ENCODE results near the gene NAB2.
"Not testable (repeated sequence)": the region's sequence is repeated elsewhere in the genome, so short reads cannot be mapped to it uniquely, and the experiment has no call there.

The NAB2 gene

DNA sequence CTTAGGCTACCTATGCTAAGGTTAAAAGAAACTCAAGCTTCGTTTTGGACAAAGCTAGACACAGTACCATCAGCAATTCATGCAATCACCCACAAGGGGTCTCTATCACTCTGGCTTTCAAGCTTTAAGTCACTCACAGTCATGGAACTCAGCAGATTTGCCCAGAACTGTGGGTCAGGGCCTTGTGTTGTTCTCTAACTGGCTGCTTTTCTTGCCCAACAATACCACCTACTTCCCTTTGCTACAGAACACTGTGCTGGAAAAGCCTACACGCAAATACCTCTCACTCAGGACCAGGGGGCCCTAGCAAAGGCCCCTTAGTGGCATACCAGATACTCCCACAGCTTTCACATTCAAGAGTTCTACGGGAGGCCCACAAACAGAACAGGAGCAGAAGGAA lies 19.4 kb upstream of the NAB2 start:
- DNase-seq (ENCODE audit: low read depth in 2 of 2): no peak

DNA sequence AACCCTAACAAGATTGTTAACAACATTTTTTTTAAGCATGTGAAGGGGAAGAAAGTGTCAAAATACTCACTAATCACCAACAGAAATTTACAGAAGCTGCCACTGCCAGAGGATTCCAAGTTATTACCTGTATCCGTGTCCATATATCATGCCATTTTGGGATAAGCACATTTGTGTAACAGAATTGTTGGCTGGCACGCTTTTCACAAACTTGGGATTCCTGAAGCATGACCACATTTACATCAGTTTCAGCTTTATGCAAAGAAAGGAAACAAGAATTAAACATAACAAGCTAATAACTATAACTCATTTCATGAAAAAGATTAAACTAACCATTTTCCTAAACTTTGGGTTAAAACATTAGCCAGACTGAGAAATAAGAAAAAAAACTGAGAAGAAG lies 16.3 kb upstream of the NAB2 start:
- no peak for DNase-seq (ENCODE audit: low read depth in 2 of 2)

DNA sequence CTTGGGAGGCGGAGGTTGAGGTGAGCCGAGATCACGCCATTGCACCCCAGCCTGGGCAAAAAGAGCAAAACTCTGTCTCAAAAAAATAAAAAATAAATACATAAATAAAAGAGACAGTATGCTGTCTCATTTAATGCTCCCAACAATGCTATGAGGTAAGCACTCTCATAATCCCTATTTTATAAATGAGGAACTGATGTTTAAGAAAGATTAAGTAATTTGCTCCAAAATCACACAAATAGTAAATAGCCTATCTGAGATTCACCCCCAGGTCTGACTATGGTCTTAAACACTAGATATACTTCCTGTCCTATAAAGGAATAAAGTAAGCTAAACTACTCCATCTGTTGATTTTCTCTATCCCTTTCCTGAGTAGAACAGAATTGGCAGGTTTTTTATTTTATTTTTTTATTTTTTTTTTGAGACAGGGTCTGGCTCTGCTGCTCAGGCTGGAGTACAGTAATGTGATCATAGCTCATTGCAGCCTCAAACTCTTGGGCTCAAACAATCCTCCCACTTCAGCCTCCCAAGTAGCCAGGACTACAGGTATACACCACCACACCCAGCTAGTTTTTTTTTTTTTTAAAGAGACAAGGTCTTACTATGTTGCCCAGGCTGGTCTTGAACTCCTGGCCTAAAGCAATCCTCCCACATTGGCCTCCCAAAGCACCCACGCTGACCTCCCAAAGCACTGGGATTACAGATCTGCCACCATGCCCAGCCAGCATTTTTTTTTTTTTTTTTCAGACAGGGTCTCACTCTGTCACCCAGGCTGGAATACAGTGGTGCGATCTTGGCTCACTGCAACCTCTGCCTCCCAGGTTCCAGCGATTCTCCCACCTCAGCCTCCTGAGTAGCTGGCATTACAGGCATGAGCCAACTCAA lies 15.1 kb upstream of the NAB2 start:
- not testable (repeated sequence) for DNase-seq (ENCODE audit: low read depth in 2 of 2)

DNA sequence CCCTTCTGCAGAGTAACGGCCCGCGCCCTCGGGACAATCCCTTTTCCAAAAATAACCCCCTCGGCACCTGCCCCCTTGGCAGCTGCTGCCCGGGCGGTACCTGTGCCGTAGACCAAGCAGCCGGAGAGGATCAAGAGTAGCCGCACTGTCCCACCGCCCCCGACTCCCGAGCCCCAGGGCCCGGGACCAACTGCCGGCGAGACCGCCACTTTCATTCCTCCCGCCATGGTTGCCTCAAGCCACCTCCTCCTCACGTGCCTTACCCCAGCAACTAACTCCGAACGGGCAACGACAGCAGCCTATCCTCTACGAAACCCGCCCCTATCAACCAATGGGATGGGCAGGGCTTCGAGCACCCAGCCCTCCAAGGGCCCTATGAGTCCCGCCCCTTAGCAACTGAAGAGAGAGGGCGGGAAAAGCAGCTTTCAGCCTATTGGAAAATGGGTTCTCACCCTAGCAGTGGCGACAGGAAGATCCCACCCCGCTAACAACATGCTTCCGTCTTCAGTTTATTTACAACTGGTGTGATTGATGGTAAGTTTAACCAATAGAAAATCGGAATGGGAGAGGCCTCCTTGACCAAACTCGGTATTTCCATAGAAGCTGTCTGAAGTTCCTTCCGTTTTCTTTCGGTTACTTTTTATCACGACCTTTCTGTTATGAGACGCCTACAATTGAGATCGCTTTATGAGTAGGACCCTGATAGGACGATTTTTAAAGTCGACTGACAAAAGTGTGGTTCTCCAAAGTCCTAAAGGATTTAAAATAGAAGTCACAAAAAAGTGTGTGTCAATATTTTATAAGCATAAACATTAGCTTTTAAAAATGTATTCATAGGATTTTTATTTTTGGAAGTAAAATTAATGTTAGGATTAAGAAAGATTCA lies 10.2 kb upstream of the NAB2 start, which contains the start of gene NEMP1:
NEMP1 (minus strand) TSS at position 273 of the 886 bp plus-strand sequence; CDS start at position 227, 46 bp downstream.
- peak; percentile 84 to 90 for DNase-seq (ENCODE audit: low read depth in 2 of 2)

DNA sequence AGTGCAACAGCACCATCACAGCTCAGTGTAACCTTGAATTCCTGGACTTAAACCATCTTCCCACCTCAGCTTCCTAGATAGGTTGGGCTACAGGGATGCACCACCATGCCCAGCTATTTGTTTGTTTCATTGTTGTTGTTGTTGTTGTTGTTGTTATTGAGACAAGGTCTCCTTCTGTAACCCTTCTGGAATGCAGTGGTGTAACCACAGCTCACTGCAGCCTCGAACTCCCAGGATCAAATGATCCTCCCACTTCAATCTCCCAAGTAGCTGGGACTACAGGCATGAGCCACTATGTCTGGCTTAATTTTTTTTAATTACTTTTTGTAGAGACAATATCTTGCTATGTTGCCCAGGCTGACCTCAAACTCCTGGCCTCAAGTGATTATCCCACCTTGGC lies 9.1 kb upstream of the NAB2 start:
- no peak for DNase-seq (ENCODE audit: low read depth in 2 of 2)

DNA sequence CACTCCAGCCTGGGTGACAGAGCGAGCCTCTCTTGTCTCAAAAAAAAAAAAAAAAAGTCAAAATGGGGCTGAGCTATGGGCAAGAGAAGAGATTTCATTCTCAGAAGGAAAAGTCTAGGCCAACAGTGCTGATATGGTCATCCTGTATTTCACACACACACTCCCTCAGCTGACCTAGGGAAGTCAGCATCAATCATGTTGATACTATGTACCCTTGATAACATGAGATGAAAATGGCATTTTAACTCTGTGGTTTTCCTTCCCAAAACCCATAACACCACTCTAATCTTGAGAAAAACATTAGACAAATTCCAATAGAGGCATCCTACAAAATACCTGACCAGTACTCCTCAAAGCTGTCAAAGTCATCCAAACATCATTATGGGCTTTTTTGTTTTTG lies 8.1 kb upstream of the NAB2 start:
- DNase-seq (ENCODE audit: low read depth in 2 of 2): no peak

DNA sequence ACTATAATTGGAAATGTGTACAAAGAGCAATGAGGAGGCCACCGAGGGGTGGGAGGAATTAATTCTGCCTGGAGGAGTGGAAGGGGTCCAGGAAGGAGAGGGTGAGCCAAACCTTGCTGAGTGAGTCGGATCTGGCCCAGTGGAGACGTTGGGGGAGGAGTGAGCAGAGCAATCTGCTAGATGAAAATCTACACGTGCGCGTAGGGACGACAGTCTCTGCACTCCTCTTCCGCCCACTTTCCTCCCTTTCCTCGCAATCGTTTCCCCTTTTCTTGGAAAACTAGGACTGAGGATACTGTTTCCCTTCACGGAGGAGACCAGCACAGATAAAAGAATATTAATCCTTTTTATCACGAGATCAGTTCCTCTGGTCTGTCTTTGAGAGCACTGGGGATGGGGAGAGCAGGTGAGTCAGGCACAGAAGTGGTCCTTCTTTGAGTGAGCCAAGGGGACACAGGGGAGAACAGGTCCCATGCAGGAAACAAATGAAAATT lies 2.9 kb upstream of the NAB2 start:
- no peak for DNase-seq (ENCODE audit: low read depth in 2 of 2)

DNA sequence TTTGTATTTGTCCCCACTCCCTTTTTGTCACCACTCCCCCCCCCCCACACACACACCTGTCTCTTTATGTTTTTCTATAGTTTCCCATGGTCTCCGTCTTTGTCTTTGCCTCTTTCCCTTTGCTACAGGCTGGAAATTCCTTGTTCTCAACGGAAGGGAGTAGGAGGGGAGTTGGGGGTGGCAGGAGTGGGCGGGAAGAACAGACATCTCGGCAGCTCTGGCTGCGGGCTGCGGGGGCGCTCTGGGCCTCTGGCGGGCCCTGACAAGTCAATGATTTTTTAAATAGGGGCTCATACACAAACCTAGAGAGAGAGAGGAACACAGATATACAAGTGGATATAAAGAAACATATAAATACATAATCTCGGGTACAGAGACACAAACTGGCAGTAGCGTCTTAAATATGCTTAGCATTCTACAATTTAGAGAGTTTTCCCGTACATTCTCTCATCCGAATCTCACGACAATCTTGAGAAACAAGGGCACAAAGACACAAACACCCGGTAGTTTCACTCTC lies 2.4 kb upstream of the NAB2 start:
- DNase-seq (ENCODE audit: low read depth in 2 of 2): peak; percentile 42 to 53

DNA sequence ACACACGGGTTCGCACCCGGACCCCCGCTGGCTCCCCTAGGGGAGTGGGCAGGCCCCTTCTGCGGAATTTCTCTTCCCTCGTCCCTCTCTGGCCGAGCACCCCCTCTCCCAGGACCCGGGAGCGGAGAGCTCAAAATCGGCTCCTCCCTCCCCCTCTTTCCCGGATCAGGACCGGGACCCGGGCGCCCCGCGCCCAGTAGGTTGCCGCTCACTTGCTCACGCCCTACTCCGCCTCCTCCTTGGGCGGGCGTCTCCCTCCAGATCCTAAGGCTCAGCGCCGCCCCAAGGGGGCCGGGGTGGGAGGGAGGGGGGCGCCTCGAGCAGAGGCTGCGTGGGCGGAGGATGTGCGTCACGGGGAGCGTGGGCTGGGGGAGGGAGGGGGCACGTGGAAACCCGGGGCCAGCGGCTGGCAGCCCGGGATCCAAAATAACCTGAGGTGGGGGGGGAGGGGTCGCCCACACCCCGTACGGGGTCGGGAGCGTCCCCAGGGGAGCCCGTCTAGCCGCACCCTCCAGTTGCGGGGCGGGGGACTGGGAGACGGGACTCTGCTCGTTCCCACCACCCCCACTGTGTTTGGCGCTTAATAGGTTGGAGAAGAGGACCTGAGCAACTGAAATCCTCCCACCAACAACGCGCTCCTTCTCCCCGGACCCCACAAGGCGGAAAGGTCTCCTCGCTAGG lies 1.8 kb upstream of the NAB2 start:
- DNase-seq (ENCODE audit: low read depth in 2 of 2): peak; percentile 93 to 96

DNA sequence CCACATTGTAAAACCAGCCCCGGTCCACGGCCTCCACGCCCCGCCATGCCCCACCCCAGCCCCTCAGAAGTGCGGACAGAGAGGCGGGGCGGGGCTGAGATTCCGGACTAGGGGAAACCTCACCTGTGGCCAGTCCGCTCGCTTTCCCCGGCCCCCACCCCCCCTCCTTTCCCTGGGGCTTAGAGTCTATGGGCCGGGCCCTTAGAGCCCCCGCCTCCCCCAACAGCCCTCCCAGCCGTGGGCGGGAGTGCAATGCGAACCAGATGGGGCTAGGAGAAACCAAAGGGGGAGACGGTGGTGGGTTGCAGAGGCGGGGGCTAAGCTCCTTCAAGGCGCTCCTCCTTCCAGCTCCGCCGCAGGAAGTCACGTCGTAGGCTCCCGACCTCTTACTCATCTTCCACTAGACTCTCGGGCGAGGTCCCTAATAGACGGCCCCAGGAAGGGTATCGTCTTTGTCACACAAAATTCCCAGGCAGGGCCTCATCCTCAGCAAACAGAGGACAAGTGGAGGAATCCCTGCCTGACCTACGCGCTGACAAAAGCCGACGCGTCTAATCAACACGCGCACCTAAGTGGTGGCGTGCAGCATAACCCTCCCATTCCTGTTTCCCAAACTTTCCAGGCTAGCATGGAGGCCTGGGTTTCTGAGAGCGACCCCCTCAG lies 1.1 kb upstream of the NAB2 start:
- peak; percentile 83 to 84 for DNase-seq (ENCODE audit: low read depth in 2 of 2)

DNA sequence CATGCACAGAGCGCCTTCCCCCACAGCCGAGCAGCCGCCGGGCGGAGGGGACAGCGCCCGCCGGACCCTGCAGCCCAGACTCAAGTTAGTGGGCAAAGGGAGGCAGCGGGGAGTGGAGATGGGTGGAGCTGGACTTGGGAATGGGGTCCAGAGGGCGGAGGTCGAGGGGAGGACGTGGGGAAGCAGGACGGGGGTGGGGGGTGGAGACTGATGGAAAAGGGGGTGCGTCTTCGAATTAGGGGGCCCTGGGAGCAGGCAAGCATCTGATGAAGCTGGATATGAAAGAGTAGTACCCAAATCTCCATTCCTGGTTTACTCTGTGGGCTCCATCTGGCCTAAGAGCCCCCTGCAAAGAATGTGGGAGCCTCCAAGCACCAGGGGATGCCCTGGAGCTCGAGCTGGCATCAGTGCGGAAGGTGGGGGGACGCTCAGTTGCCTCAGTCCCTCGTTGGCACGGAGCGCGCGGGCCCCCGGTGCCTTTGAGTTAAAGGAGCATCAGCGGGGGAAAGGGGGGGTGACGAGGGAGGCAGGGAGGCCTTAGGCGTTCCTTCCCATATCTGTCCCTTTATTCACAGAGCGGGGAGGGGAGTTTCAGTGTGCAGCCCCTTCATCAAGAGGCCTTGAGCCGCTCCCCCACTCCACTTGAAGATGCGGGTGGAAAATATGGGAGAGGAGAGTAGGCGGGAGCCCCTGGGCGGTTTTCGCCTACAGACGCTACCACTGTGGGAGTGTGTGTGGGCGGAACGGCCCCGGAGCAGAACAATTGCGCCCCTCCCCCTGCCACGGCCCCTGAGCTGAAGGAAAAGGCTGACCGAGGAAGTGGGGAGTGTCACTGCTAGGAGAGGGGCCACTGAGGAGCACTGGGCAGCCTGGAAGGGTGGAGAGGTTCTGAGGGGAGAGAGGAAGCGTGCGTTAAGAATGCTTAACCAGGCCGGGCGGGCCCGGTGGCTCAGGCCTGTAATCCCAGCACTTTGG lies 644 bp downstream of the NAB2 start:
- DNase-seq (ENCODE audit: low read depth in 2 of 2): peak in 1 of 2 donors; percentile 39

DNA sequence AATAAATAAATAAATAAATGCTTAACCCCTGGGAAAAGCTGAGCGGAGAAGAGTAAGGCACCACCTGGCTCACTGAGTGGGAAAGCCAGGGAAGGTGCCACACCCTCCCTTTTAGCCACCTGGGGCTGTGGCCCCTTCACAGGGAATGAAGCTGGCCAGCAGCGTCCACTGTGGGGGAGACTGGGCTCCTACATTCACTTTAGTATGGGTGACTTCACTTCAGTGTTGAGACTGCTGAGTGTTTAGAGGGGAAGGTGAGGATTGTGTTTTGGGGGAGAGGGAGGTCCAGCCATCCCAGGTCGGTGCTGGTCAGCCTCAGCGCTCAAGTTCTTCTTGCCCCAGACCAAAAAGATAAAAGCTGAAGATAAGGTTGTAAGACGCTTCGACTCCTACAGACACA lies 1.6 kb downstream of the NAB2 start:
- no peak for DNase-seq (ENCODE audit: low read depth in 2 of 2)

DNA sequence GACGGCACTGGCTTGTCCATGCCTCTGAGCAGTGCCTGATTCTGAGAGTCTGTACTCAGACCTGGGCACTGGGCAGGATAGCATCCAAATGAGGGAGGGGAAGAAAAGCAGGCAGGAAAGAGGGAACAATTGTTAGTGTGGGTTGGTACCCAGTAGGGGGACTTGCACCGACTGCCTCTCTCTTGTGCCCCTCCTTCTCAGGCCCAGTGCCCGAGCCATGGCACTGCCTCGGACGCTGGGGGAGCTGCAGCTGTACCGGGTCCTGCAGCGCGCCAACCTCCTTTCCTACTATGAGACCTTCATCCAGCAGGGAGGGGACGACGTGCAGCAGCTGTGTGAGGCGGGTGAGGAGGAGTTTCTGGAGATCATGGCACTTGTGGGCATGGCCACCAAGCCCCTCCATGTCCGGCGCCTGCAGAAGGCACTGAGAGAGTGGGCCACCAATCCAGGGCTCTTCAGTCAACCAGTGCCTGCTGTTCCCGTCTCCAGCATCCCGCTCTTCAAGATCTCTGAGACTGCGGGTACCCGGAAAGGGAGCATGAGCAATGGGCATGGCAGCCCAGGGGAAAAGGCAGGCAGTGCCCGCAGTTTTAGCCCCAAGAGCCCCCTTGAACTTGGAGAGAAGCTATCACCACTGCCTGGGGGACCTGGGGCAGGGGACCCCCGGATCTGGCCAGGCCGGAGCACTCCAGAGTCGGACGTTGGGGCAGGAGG lies 2.2 kb downstream of the NAB2 start:
- DNase-seq (ENCODE audit: low read depth in 2 of 2): no peak

DNA sequence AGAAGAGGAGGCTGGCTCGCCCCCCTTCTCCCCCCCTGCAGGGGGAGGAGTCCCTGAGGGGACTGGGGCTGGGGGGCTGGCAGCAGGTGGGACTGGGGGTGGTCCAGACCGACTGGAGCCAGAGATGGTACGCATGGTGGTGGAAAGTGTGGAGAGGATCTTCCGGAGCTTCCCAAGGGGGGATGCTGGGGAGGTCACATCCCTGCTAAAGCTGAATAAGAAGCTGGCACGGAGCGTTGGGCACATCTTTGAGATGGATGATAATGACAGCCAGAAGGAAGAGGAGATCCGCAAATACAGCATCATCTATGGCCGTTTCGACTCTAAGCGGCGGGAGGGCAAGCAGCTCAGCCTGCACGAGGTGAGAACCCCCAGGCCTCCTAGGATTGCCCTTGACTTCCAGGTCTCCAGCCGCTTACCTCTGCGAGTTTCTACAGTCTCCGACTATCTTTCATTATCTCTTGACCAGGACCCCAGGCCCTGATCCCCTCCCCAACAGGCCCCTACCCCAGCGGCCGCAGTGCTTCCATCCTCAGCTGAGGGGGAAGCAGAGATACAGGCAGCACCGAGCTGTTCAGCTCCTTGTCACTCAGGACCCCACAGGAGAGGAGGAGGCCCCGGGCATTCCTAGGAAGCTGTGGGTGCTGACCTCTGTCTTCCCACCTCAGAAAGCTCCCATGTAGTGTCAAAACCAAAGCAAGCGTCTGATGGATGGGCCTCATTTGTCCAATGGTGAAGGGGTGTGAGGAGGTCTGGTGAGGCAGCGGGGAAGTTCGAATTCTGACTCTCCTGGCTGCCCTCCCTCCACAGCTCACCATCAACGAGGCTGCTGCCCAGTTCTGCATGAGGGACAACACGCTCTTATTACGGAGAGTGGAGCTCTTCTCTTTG lies 3.0 kb downstream of the NAB2 start:
- DNase-seq (ENCODE audit: low read depth in 2 of 2): no peak

DNA sequence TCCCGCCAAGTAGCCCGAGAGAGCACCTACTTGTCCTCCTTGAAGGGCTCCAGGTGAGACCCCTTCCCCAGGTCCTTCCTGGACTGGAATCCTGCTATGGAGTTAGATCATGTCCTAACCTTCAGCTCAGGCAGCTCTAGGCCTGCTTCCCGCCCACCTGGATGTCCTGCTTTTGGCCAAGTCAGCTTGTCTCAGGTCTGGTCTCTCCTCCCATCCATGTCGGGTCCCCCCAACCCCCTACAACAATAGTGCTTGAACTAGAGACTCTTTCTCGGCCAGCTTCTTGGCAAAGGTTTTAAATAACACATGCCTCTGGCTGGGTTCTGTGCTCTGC lies 3.6 kb downstream of the NAB2 start:
- DNase-seq (ENCODE audit: low read depth in 2 of 2): no peak

DNA sequence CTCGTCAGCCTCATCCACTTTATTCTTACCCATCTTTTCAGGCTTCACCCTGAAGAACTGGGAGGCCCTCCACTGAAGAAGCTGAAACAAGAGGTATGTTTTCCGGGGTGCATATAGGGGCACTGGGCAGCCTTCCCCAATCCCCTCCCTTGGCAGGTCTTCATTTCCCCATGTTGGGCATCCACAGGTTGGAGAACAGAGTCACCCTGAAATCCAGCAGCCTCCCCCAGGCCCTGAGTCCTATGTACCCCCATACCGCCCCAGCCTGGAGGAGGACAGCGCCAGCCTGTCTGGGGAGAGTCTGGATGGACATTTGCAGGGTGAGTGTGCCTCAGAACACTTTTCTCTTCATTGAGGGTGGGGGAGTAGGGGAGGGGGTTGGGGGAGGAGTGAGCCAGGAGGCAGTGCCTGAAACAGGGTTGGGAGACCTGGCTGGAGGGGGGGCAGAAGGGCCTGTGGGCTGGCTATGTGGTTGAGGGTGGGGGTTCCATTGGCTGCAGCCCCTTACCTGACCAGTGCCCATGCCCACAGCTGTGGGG lies 4.0 kb downstream of the NAB2 start:
- DNase-seq (ENCODE audit: low read depth in 2 of 2): no peak

DNA sequence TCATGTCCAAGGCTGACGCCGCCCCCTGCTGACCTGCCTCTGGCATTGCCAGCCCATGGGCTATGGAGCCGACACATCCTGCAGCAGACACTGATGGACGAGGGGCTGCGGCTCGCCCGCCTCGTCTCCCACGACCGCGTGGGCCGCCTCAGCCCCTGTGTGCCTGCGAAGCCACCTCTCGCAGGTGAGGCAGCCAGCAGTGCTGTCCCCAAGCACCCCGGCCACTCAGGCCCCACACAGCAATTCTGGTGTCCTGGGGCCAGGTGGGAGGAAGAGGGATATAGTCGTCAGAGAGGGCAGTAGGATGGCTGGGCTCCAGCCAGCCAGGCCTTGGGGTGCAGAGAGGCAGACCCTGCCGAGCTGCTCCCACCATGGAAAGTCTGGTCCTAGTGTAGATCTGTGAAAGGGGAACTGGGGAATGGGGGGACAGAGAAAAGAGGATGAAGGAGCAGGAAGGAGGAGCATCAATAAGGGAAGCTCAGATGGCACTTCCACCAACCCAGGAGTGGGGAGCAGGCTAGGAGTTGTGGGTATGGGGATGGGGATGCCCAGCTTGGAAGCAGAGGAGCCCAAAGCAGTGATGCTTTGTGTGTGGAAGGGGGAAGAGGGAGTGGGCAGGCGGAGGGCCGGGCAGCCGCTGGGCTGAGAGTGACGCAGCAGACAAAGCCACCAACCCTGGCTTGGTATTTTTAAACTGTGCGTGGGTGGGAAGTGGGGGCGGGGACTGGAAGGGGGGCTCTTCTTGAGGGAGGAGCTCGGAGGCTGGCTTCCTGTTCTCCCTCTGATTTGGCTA lies 4.7 kb downstream of the NAB2 start:
- DNase-seq (ENCODE audit: low read depth in 2 of 2): peak; percentile 67 to 77
